Ishikawa (cell line): Measurements from ENCODE around the gene ENDOU.

ENCODE experiments used
- RAD21 ChIP-seq: IDR thresholded peaks from 2 replicates; pipeline ENCODE4 v1.6.1; 2012; ENCODE audit warnings: low read depth
- TAF1 ChIP-seq: IDR thresholded peaks from 2 replicates; pipeline ENCODE4 v1.6.1; 2012; ENCODE audit warnings: low read depth, mild to moderate bottlenecking

DNA sequence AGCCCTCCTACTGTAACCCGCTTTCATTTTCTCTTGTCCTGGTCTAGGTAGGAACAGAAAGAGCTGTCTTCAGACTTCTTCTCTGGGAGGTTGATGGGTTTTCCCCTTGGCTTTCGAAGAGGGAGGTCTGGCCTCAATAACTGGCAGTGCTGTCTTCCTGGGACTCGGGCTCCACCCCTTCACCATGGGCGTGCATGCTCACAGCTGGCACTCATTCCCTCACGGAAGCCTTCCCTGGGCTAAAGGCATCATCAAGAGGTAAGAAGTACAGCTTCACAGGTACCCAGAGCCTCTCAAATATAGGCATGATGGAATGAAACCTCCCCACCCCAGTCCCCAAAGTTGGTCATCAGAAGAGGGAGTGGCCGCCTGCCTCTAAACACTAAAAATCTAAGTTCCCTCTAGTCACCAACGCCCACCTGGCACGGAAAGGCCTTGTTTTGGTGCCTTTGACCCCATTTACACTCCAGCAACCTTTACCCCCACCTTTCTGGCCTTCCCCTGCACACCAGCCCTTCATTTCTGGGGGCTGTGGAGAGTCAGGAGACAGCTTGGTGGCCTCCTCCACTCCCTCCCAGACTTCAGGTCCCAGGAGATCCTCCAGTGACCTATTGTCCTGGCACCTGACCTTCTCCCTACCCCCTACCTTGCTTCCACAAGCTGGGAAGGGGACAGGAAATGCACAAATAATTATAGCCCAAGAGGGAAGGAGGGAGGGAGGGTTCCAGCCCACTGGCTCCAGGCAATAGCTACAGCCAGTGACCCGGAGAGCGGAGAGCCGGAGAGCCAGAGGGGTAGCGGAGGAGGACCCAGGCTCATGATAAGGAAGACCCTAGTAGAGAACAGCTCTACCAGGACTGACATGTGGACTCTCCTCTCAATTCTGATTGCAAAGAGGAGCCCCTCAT, 30.6 kb upstream of the ENDOU start:
- peak; percentile 22; the same call in 1 of the 2 replicates for TF ChIP-seq RAD21
- TF ChIP-seq TAF1, result peak; percentile 16; the same call in 1 of the 2 replicates
